H1 (cell line): ENCODE measurements around the gene THPO. TPM values are rescaled to one million over a fixed set of nuclear protein-coding genes. Genes with fewer than 3 reads are reported as not detected.

ENCODE experiments used
- CTCF ChIA-PET: fragments of 300-600 bp; sonication (Branson Sonifier 250); formaldehyde crosslinking; loops from one replicate; lab custom pipeline; 2021; ENCODE audit not compliant: partially characterized antibody; lab: Charles Lee
- POLR2A ChIA-PET: fragments of 300-600 bp; sonication (Branson Sonifier 250); formaldehyde crosslinking; loops from one replicate; lab custom pipeline; 2021; ENCODE audit warnings: inconsistent platforms; ENCODE audit not compliant: partially characterized antibody; lab: Charles Lee
- DNase-seq, 2 experiments: peaks; one replicate each; pipeline versions ENCODE4 v3.0.0 to v3.0.0-alpha.2; 2010 to 2022; ENCODE audit warnings: low spot score in 2 of 2, low read depth in 1 of 2, mixed read lengths in 1 of 2
- FAIRE-seq: peaks from 2 replicates; lab custom pipeline; 2011; peaks lifted over from hg19 to GRCh38; lab: Jason Lieb, UNC
- H2AFZ ChIP-seq: 2 replicates; pipeline ENCODE4 v1.8.1; 2012; ENCODE audit warnings: low read length, inconsistent platforms
- H2AK5ac ChIP-seq: 2 replicates; pipeline ENCODE4 v1.6.1; 2013; ENCODE audit warnings: low read depth, low read length
- H2BK120ac ChIP-seq: replicated peaks from 2 replicates; pipeline ENCODE3; 2013; ENCODE audit warnings: low read depth, low read length, inconsistent platforms
- H2BK12ac ChIP-seq: 2 replicates; pipeline ENCODE4 v1.6.1; 2013; ENCODE audit warnings: low read depth, low read length
- H2BK15ac ChIP-seq: 2 replicates; pipeline ENCODE4 v1.6.1; 2013; ENCODE audit warnings: low read length
- H2BK20ac ChIP-seq: 2 replicates; pipeline ENCODE4 v1.6.1; 2013; ENCODE audit warnings: low read length
- H2BK5ac ChIP-seq: 2 replicates; pipeline ENCODE4 v1.6.1; 2013; ENCODE audit warnings: low read depth, low read length
- H3K14ac ChIP-seq: 2 replicates; pipeline ENCODE4 v1.6.1; 2013; ENCODE audit warnings: inconsistent platforms; ENCODE audit not compliant: insufficient read length
- H3K18ac ChIP-seq: 2 replicates; pipeline ENCODE4 v1.6.1; 2013; ENCODE audit warnings: low read length; ENCODE audit errors: extremely low read depth
- H3K23ac ChIP-seq: 2 replicates; pipeline ENCODE4 v1.6.1; 2013; ENCODE audit warnings: inconsistent platforms; ENCODE audit not compliant: insufficient read length
- H3K23me2 ChIP-seq: 2 replicates; pipeline ENCODE4 v1.6.1; 2013; ENCODE audit warnings: low read depth, low read length
- H3K27ac ChIP-seq: 2 replicates; pipeline ENCODE4 v1.6.1; 2011; ENCODE audit warnings: low read depth, low read length, inconsistent platforms
- H3K27me3 ChIP-seq, 4 experiments: replicated peaks in 1 of 4; 1 replicate in 1 of 4; 2 replicates in 3 of 4; pipeline versions ENCODE4 v1.6.1 to v1.8.1; 2011 to 2013; ENCODE audit warnings: low read length in 3 of 4, mild to moderate bottlenecking in 3 of 4, inconsistent platforms in 2 of 4, mixed read lengths in 2 of 4, moderate library complexity in 1 of 4; ENCODE audit not compliant: control insufficient read depth in 3 of 4, insufficient read depth in 3 of 4; ENCODE audit errors: extremely low read depth in 1 of 4
- H3K36me3 ChIP-seq, 4 experiments: 2 replicates each; pipeline versions ENCODE4 v1.6.1 to v1.8.1; 2011 to 2013; ENCODE audit warnings: mild to moderate bottlenecking in 4 of 4, low read length in 3 of 4, moderate library complexity in 2 of 4, control low read depth in 1 of 4, inconsistent platforms in 1 of 4; ENCODE audit not compliant: insufficient read depth in 4 of 4, control insufficient read depth in 2 of 4
- H3K4ac ChIP-seq: replicated peaks from 2 replicates; pipeline ENCODE3; 2013; ENCODE audit warnings: low read length, low read depth, mixed read lengths, inconsistent platforms; ENCODE audit not compliant: insufficient read length
- H3K4me1 ChIP-seq, 4 experiments: replicated peaks in 1 of 4; 1 replicate in 1 of 4; 2 replicates in 3 of 4; pipeline versions ENCODE4 v1.6.1 to v1.8.1; 2011 to 2013; ENCODE audit warnings: low read length in 3 of 4, inconsistent platforms in 2 of 4, mixed read lengths in 1 of 4; ENCODE audit not compliant: insufficient read depth in 4 of 4, control insufficient read depth in 3 of 4
- H3K4me2 ChIP-seq, 2 experiments: 2 replicates each; pipeline versions ENCODE4 v1.6.1 to v1.8.1; 2011 to 2013; ENCODE audit warnings: low read depth in 2 of 2, low read length in 2 of 2, control low read depth in 1 of 2, inconsistent platforms in 1 of 2, mild to moderate bottlenecking in 1 of 2; ENCODE audit not compliant: insufficient read depth in 1 of 2
- H3K4me3 ChIP-seq, 4 experiments: fragments of 200-600, 300-600 bp in 1 of 4; sonication (generic), shearing (Covaris generic), sonication (Bioruptor Twin) in 1 of 4; 2 replicates each; pipeline versions ENCODE4 v1.5.1 to v1.8.1; 2011 to 2016; ENCODE audit warnings: low read length in 4 of 4, low read depth in 3 of 4, control low read depth in 2 of 4, inconsistent platforms in 2 of 4, mild to moderate bottlenecking in 2 of 4, mixed read lengths in 1 of 4, moderate library complexity in 1 of 4; ENCODE audit not compliant: insufficient read depth in 2 of 4; ENCODE audit errors: extremely low read depth in 1 of 4
- H3K56ac ChIP-seq: replicated peaks from 2 replicates; pipeline ENCODE3; 2013; ENCODE audit warnings: low read depth, mild to moderate bottlenecking, mixed read lengths, low read length, inconsistent platforms; ENCODE audit not compliant: insufficient read length
- H3K79me1 ChIP-seq: 2 replicates; pipeline ENCODE4 v1.6.1; 2013; ENCODE audit warnings: low read depth, low read length, control low read depth
- H3K79me2 ChIP-seq, 2 experiments: 2 replicates each; pipeline versions ENCODE4 v1.6.1 to v1.8.1; 2012 to 2013; ENCODE audit warnings: low read length in 2 of 2, mild to moderate bottlenecking in 2 of 2, inconsistent platforms in 1 of 2; ENCODE audit not compliant: insufficient read depth in 2 of 2, control insufficient read depth in 1 of 2
- H3K9ac ChIP-seq, 4 experiments: replicated peaks in 1 of 4; 1 replicate in 1 of 4; 2 replicates in 3 of 4; pipeline versions ENCODE4 v1.6.1 to v1.8.1; 2011 to 2013; ENCODE audit warnings: low read depth in 3 of 4, low read length in 3 of 4, control low read depth in 2 of 4, mild to moderate bottlenecking in 2 of 4, moderate library complexity in 2 of 4, inconsistent platforms in 1 of 4; ENCODE audit errors: extremely low read depth in 1 of 4
- H3K9me3 ChIP-seq, 2 experiments: 2 replicates each; pipeline versions ENCODE4 v1.6.1 to v1.8.1; 2012 to 2013; ENCODE audit warnings: mild to moderate bottlenecking in 2 of 2, moderate library complexity in 2 of 2, control low read depth in 1 of 2, inconsistent platforms in 1 of 2, low read depth in 1 of 2, low read length in 1 of 2, mixed read lengths in 1 of 2; ENCODE audit not compliant: insufficient read depth in 2 of 2
- H4K20me1 ChIP-seq, 2 experiments: replicated peaks in 1 of 2; 2 replicates each; pipeline versions ENCODE3 to v1.8.1; 2011 to 2013; ENCODE audit warnings: inconsistent platforms in 2 of 2, low read length in 2 of 2, mild to moderate bottlenecking in 1 of 2; ENCODE audit not compliant: insufficient read depth in 2 of 2, control insufficient read depth in 1 of 2
- H4K5ac ChIP-seq: 2 replicates; pipeline ENCODE4 v1.6.1; 2013; ENCODE audit warnings: low read length, low read depth, mixed read lengths, inconsistent platforms; ENCODE audit not compliant: insufficient read length
- H4K8ac ChIP-seq: 2 replicates; pipeline ENCODE4 v1.8.0; 2013; ENCODE audit warnings: mild to moderate bottlenecking, moderate library complexity, low read length, inconsistent platforms; ENCODE audit not compliant: insufficient read depth; ENCODE audit errors: extremely low read depth
- H4K91ac ChIP-seq: replicated peaks from 2 replicates; pipeline ENCODE3; 2013; ENCODE audit warnings: low read length, mixed read lengths, inconsistent platforms; ENCODE audit not compliant: insufficient read length
- E2F6 ChIP-seq: IDR thresholded peaks from 2 replicates; pipeline ENCODE4 v1.6.1; 2012; ENCODE audit warnings: inconsistent platforms
- POLR2AphosphoS5 ChIP-seq: IDR thresholded peaks from 2 replicates; pipeline ENCODE4 v1.6.1; 2011; ENCODE audit warnings: low read depth, low read length
- RNF2 ChIP-seq: fragments of 200-900, 300-1000 bp; sonication (generic); IDR thresholded peaks from 2 replicates; pipeline ENCODE4 v1.7.1; 2016; ENCODE audit warnings: borderline replicate concordance, low read depth, mild to moderate bottlenecking, antibody characterized with exemption, low read length; ENCODE audit not compliant: poor library complexity, severe bottlenecking; ENCODE audit errors: missing control alignments
- SIN3A ChIP-seq, 2 experiments: IDR thresholded peaks in 1 of 2; conservative IDR thresholded peaks in 1 of 2; 2 replicates each; pipeline ENCODE4 v1.6.1; 2011 to 2012; ENCODE audit warnings: low read length in 2 of 2, improper control_type of control experiment in 1 of 2, low read depth in 1 of 2, mild to moderate bottlenecking in 1 of 2
- SIX5 ChIP-seq: IDR thresholded peaks from 2 replicates; pipeline ENCODE4 v1.6.1; 2011; ENCODE audit warnings: mild to moderate bottlenecking, low read depth, low read length
- WGBS, 2 experiments: shearing (Covaris generic) in 1 of 2; methylation state at CpG; one replicate each; pipeline versions ENCODE4 v1.1.6 to v1.1.7; 2013 to 2015; ENCODE audit warnings: low lambda C conversion rate in 2 of 2, mixed read lengths in 2 of 2, inconsistent platforms in 1 of 2, low coverage in 1 of 2, missing lambda C conversion rate in 1 of 2; ENCODE audit not compliant: insufficient replicate concordance in 2 of 2, insufficient coverage in 1 of 2, insufficient read length in 1 of 2; ENCODE audit errors: extremely low coverage in 1 of 2, missing lambda C conversion rate in 1 of 2; 5-methylcytosine and 5-hydroxymethylcytosine counted together
- polyA plus RNA-seq, 7 experiments: library from polyadenylated mRNA; depleted of rRNA in 3 of 7; stranded (reverse) in 5 of 7; unstranded in 2 of 7; fragments of >200 nt in 5 of 7; fragments of 200-250 nt in 2 of 7; gene quantifications; 1 replicate in 5 of 7; 2 replicates in 1 of 7; 4 replicates in 1 of 7; pipeline versions ENCODE4 v1.2.1 to v1.2.3, GENCODE V29; 2011 to 2013; ENCODE audit warnings: missing spikeins in 2 of 7, mixed read lengths in 2 of 7
- total RNA-seq: library from RNA; stranded (reverse); fragmentation: NEBNext Ultra II Directional; extraction: Animal tissue kit (Norgen Biotek cat#: 25700); gene quantifications from 2 replicates; pipeline ENCODE4 v1.2.1, GENCODE V29; 2021
- TF ChIP-seq, protein P1 (sequence below): IDR thresholded peaks from 2 replicates; pipeline ENCODE4 v1.6.1; 2012; ENCODE audit warnings: inconsistent platforms

The THPO gene
- total and polyA plus RNA-seq, 2 of the 8 experiments (the other 6 are each of a cell fraction or from before 2014, with no cell fraction given): 0.82 to 1.2 TPM

- peak overlapping the region; percentile 46 for H4K91ac ChIP-seq
- H4K5ac ChIP-seq: no peak overlapping the region
- H3K4me2 ChIP-seq: peak overlapping the region; percentile 91 to 98
- H3K4me1 ChIP-seq: peaks cover 5 to 27% (median 18%) of the 10 kb centered on the region in 4 experiments
- H3K23me2 ChIP-seq: peaks cover 14% of the 10 kb centered on the region
- H3K27ac ChIP-seq: peak overlapping the region; percentile 82
- peaks cover 0 to 2% of the 10 kb centered on the region in 2 experiments; a peak in 1 of 4 replicates for H3K79me2 ChIP-seq
- H2AK5ac ChIP-seq: peak overlapping the region; percentile 78
- H3K4me3 ChIP-seq: peak overlapping the region; percentile 76 to 83 (median 80)
- ChIA-PET POLR2A (interaction anchor here (0.8 to 3.6 kb wide), 17 partner anchors 8 to 204 kb away, joined by 3 to 30 read pairs (median 4); partner anchors contain the start of genes CAMK2N2 and EIF4G1), CTCF (interaction anchor here (0.8 to 3.6 kb wide), 12 partner anchors 9 to 204 kb away, joined by 3 to 16 read pairs (median 4); no protein-coding TSS in a partner anchor)
- peaks cover 10% of the 10 kb centered on the region for H3K79me1 ChIP-seq
- H3K4ac ChIP-seq: no peak overlapping the region
- TF ChIP-seq E2F6 (no peak), SIX5 (peak; percentile 41; the same call in 1 of the 2 replicates), SIN3A (conservative IDR thresholded peaks at IDR 0.05 in 1 of 2, IDR thresholded peaks at IDR 0.05 in 1 of 2; ENCODE audit: low read depth in 1 of 2, low read length in 2 of 2) (0 out of 4 replicates have a peak, but pooled peaks of 1 of the 2 experiments have one; percentile 38), RNF2 (no peak), POLR2AphosphoS5 (0 out of 2 replicates have a peak, but pooled peaks have one; percentile 34)
- TF ChIP-seq, protein P1, sequence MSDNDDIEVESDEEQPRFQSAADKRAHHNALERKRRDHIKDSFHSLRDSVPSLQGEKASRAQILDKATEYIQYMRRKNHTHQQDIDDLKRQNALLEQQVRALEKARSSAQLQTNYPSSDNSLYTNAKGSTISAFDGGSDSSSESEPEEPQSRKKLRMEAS: peak; percentile 38; the same call in 1 of the 2 replicates
- WGBS, 2 experiments: 51% methylated on average over 17 of the region's 17 CpGs; no CpG with 5 or more reads in 1 of the 2 experiments
- no peak overlapping the region for H2BK120ac ChIP-seq
- peaks cover 22 to 32% (median 30%) of the 10 kb centered on the region in 4 experiments for H3K36me3 ChIP-seq
- H3K14ac ChIP-seq: no peak overlapping the region
- H3K9ac ChIP-seq: peak overlapping the region; percentile 66 to 87 (median 80)
- peak overlapping the region; percentile 53; the same call in 1 of the 2 replicates for H2BK12ac ChIP-seq
- H2BK20ac ChIP-seq: no peak overlapping the region
- peak overlapping the region; percentile 83; the same call in 1 of the 2 replicates for H3K18ac ChIP-seq
- H3K23ac ChIP-seq: no peak overlapping the region
- peak overlapping the region; percentile 25; the same call in 1 of the 2 replicates for H2BK15ac ChIP-seq
- DNase-seq (peak in 1 of 2 experiments; percentile 54), FAIRE-seq (peak; percentile 77)
- H2AFZ ChIP-seq: no peak overlapping the region
- peak overlapping the region; percentile 41; the same call in 1 of the 2 replicates for H4K8ac ChIP-seq
- no peaks in the 10 kb centered on the region for H3K9me3 ChIP-seq
- H4K20me1 ChIP-seq: peaks cover 22 to 40% of the 10 kb centered on the region in 2 experiments
- H3K56ac ChIP-seq: no peak overlapping the region
- no peaks in the 10 kb centered on the region for H3K27me3 ChIP-seq
- H2BK5ac ChIP-seq: peak overlapping the region; percentile 54
Observed at GRCh38 chr3:184336547-184337398, 41.2 kb downstream of the THPO start.
